Parathyroid adenoma (tissue), 2 donors: Measurements from ENCODE around the gene AGAP1.

Experiments used
- H2AFZ ChIP-seq: fragments of 300-600 bp; sonication (generic); one replicate; pipeline ENCODE4 v1.7.0; 2017; ENCODE audit warnings: antibody characterized with exemption, mild to moderate bottlenecking
- H3K27ac ChIP-seq: fragments of 300-600 bp; sonication (generic); one replicate; pipeline ENCODE4 v1.7.0; 2017
- H3K27me3 ChIP-seq: fragments of 300-600 bp; sonication (generic); one replicate; pipeline ENCODE4 v1.7.0; 2017; ENCODE audit warnings: low read length; ENCODE audit not compliant: control insufficient read depth, insufficient read depth
- H3K36me3 ChIP-seq: fragments of 300-600 bp; sonication (generic); one replicate; pipeline ENCODE4 v1.7.0; 2017; ENCODE audit warnings: low read length; ENCODE audit not compliant: control insufficient read depth, insufficient read depth
- H3K4me1 ChIP-seq: fragments of 300-600 bp; sonication (generic); one replicate; pipeline ENCODE4 v1.7.0; 2017; ENCODE audit warnings: control low read depth
- H3K4me2 ChIP-seq: fragments of 300-600 bp; sonication (generic); one replicate; pipeline ENCODE4 v1.7.0; 2017; ENCODE audit warnings: low read length
- H3K4me3 ChIP-seq: fragments of 300-600 bp; sonication (generic); one replicate; pipeline ENCODE4 v1.7.0; 2017; ENCODE audit warnings: low read depth, low read length
- H3K79me2 ChIP-seq: fragments of 300-600 bp; sonication (generic); one replicate; pipeline ENCODE4 v1.7.0; 2017; ENCODE audit warnings: control low read depth
- H3K9ac ChIP-seq: fragments of 300-600 bp; sonication (generic); one replicate; pipeline ENCODE4 v1.7.0; 2017; ENCODE audit warnings: mild to moderate bottlenecking
- H3K9me3 ChIP-seq: fragments of 300-600 bp; sonication (generic); one replicate; pipeline ENCODE4 v1.7.0; 2017; ENCODE audit warnings: low read length; ENCODE audit not compliant: control insufficient read depth
- TF ChIP-seq, protein P1 (sequence below): fragments of 300-600 bp; sonication (generic); IDR thresholded peaks from one replicate; pipeline ENCODE4 v1.7.0; 2017; ENCODE audit warnings: antibody characterized with exemption, mild to moderate bottlenecking
- donor health status: primary hyperparathyroidism.

AGAP1 gene

DNA sequence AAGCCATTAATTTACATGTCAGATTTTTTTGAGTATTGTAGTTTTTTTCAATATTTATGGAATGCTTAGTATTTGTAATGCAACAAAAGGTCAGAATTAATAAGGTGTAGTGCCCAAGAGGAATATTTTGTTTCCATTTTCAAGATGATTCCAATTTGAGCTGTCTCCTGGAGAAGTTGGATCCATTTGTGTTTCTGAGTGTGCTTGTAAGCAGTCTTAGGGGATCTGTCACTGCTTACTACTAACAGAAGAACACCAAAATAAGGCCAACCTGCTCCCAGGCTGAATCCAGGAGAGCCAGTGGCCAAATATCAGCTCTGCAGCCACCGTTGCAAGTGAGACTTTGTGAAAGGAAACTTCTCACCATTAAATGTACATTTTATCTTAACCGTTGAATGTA, 129.9 kb downstream of the AGAP1 start:
- Histone ChIP-seq H3K4me2 (no peak overlapping the region), H3K27ac (no peak overlapping the region), H3K9ac (no peak overlapping the region), H3K27me3 (no peaks in the 10 kb centered on the region), H3K36me3 (no peaks in the 10 kb centered on the region), H3K4me3 (no peak overlapping the region), H3K9me3 (no peaks in the 10 kb centered on the region), H3K79me2 (peaks cover 63% of the 10 kb centered on the region), H3K4me1 (peaks cover 4% of the 10 kb centered on the region), H2AFZ (no peak overlapping the region)
- TF ChIP-seq, protein P1, sequence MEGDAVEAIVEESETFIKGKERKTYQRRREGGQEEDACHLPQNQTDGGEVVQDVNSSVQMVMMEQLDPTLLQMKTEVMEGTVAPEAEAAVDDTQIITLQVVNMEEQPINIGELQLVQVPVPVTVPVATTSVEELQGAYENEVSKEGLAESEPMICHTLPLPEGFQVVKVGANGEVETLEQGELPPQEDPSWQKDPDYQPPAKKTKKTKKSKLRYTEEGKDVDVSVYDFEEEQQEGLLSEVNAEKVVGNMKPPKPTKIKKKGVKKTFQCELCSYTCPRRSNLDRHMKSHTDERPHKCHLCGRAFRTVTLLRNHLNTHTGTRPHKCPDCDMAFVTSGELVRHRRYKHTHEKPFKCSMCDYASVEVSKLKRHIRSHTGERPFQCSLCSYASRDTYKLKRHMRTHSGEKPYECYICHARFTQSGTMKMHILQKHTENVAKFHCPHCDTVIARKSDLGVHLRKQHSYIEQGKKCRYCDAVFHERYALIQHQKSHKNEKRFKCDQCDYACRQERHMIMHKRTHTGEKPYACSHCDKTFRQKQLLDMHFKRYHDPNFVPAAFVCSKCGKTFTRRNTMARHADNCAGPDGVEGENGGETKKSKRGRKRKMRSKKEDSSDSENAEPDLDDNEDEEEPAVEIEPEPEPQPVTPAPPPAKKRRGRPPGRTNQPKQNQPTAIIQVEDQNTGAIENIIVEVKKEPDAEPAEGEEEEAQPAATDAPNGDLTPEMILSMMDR = no peak

DNA sequence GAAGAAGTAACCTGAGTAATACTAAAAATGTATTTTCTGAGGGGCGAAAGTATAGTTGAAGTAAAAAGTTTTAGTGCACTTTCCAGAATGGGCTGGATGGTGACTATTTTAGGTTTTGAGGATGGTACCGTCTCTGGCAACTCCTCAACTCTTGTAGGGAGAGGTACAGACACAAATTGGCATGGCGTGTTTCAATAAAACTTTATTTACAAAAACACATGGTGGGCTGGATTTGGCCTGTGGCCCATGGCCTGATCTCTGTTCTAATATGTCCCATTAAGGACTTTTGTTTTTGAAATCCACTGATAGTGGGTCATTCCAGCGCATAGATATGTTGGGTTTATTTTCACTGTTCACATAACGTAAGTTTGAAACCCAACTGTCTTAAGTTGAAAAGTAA, 132.8 kb downstream of the AGAP1 start:
- Histone ChIP-seq H2AFZ (no peak overlapping the region), H3K9me3 (no peaks in the 10 kb centered on the region), H3K36me3 (no peaks in the 10 kb centered on the region), H3K4me2 (no peak overlapping the region), H3K9ac (no peak overlapping the region), H3K79me2 (peaks cover 61% of the 10 kb centered on the region), H3K4me3 (no peak overlapping the region), H3K27ac (no peak overlapping the region), H3K4me1 (peaks cover 4% of the 10 kb centered on the region), H3K27me3 (no peaks in the 10 kb centered on the region)
- TF ChIP-seq, protein P1 = no peak

DNA sequence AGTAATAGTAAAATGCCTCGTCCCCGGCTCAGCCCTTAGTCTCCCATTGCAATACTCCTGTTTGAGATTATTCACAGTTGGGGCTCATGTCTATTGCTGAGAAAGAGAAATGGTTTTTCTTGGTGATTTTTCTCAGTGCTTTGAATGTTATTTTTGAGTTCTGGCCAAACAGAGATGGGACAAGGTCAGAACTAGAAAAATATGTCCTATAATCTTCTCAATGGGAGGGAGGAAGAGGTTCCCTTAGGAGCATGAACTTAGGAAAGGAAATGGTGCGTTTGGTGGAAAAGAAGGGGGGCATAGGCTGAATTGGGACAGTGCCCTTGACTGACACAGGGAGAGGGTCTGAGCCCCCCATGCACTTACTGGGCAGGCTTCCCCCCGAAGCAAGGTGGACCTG, 133.8 kb downstream of the AGAP1 start:
- Histone ChIP-seq H3K27ac (no peak overlapping the region), H3K9ac (no peak overlapping the region), H3K27me3 (no peaks in the 10 kb centered on the region), H3K79me2 (peaks cover 61% of the 10 kb centered on the region), H3K4me1 (peaks cover 8% of the 10 kb centered on the region), H2AFZ (no peak overlapping the region), H3K4me2 (no peak overlapping the region), H3K4me3 (no peak overlapping the region), H3K9me3 (no peaks in the 10 kb centered on the region), H3K36me3 (no peaks in the 10 kb centered on the region)
- TF ChIP-seq, protein P1 = no peak

DNA sequence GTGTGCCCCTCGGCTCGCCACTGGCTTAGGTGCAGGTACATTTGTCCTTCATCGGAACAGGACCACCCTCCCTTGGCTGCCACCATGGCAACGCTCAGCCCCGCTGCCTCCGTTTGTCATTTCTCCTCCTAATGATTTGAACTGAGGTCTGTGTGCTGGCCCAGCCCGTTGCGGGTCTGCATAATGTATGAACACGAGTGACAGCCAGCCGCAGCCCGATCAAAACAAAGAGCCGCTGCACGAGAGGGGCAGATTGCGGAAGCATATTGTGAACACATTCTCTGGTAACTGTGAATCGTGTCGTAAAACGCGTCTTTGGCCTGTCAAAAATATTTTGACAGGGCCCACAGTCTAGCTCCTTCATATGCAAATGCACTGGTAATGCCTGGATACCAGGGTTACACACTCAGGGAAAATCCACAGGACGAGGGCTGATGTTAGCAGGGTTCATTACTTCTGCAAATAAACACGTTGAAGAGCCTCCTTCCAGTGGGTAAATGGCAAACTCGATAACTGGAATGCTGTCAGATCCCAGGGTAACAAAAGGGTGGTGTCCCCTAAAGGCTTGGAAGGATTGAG, 137.0 kb downstream of the AGAP1 start:
- H3K9ac ChIP-seq = no peak overlapping the region
- no peaks in the 10 kb centered on the region for H3K9me3 ChIP-seq
- peaks cover 44% of the 10 kb centered on the region for H3K79me2 ChIP-seq
- TF ChIP-seq, protein P1 = no peak
- H3K36me3 ChIP-seq = no peaks in the 10 kb centered on the region
- H3K27ac ChIP-seq = no peak overlapping the region
- no peak overlapping the region for H3K4me2 ChIP-seq
- H3K4me3 ChIP-seq = no peak overlapping the region
- H3K4me1 ChIP-seq = peaks cover 4% of the 10 kb centered on the region
- no peaks in the 10 kb centered on the region for H3K27me3 ChIP-seq
- no peak overlapping the region for H2AFZ ChIP-seq

DNA sequence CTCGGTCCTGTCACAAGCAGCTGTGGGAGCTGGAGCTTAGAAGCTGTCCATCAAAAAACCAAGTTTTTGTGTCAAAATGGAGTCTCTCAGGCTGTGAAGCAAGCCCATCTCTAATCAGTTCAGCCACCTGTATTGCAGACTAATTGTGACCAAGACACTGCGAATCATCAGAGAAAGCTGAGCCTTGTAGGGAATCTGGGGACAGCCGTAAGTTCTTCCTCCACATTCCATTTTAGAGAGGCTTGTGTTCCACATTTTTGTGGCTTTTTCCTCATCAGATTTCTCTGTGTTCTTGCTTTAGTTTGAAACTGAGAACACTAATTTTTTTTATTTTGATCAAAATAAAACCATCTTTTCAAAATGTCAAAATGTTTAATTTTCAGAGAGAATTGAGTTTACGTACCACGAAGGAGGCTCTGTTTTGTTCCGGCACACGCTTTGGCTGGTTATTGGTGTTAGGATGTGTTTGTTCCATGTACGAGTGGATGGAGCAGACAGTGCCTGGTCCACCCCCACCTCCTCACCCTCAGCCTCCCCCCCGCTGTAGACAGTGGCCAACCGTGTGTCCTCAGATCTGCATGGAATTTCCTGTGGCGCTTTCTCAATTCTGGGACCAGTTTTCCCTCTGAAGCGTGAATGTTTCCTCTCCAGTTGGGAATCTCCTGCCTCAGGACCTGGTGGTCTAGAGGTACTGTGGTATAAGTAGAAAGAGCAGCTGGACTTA, 140.8 kb downstream of the AGAP1 start:
- H3K4me1 ChIP-seq = peaks cover 4% of the 10 kb centered on the region
- TF ChIP-seq, protein P1 = no peak
- no peaks in the 10 kb centered on the region for H3K36me3 ChIP-seq
- no peak overlapping the region for H3K27ac ChIP-seq
- no peaks in the 10 kb centered on the region for H3K27me3 ChIP-seq
- no peak overlapping the region for H3K4me3 ChIP-seq
- H3K9ac ChIP-seq = no peak overlapping the region
- no peaks in the 10 kb centered on the region for H3K9me3 ChIP-seq
- H3K79me2 ChIP-seq = peaks cover 42% of the 10 kb centered on the region
- H3K4me2 ChIP-seq = no peak overlapping the region
- H2AFZ ChIP-seq = no peak overlapping the region
